Transverse colon (tissue), 4 donors: Measurements from ENCODE around the gene ABRACL. TPM values are rescaled to one million over a fixed set of nuclear protein-coding genes. Genes with fewer than 3 reads are reported as not detected.
"Not testable (repeated sequence)": the region's sequence is repeated elsewhere in the genome, so short reads cannot be mapped to it uniquely, and the experiment has no call there.

ENCODE experiments used
- DNase-seq: peaks from one replicate; pipeline ENCODE4 v3.0.0-alpha.2; 2019
- H3K27ac ChIP-seq, 4 donors: fragments of 200-600 bp; sonication (generic); 2 replicates each; pipeline ENCODE4 v1.5.1; 2016 to 2018; ENCODE audit warnings: inconsistent platforms in 4 of 4
- H3K27me3 ChIP-seq: fragments of 200-600 bp; sonication (generic); 2 replicates; pipeline ENCODE4 v1.5.1; 2017; ENCODE audit warnings: inconsistent platforms
- H3K36me3 ChIP-seq, 4 donors: fragments of 200-600 bp; sonication (generic); 2 replicates each; pipeline ENCODE4 v1.5.1; 2017 to 2019; ENCODE audit warnings: inconsistent platforms in 4 of 4
- H3K4me1 ChIP-seq, 4 donors: fragments of 200-600 bp; sonication (generic); 2 replicates each; pipeline ENCODE4 v1.5.1; 2017 to 2020; ENCODE audit warnings: inconsistent platforms in 4 of 4
- H3K4me3 ChIP-seq, 4 donors: fragments of 200-600 bp; sonication (generic); 1 replicate in 1 of 4; 2 replicates in 3 of 4; pipeline versions ENCODE4 v1.5.1 to v1.6.1; 2017 to 2019; ENCODE audit warnings: inconsistent platforms in 4 of 4
- H3K9me3 ChIP-seq, 2 donors: fragments of 200-600 bp; sonication (generic); 2 replicates each; pipeline ENCODE4 v1.5.1; 2017 to 2019; ENCODE audit warnings: inconsistent platforms in 2 of 2
- CTCF ChIP-seq, 5 experiments: fragments of 200-600 bp in 3 of 5; fragments of 450-650 bp in 2 of 5; sonication (generic) in 3 of 5; IDR thresholded peaks; 1 replicate in 2 of 5; 2 replicates in 3 of 5; pipeline ENCODE4 v1.5.1; 2016 to 2017; ENCODE audit warnings: antibody characterized with exemption in 5 of 5, inconsistent platforms in 3 of 5, mild to moderate bottlenecking in 2 of 5, moderate library complexity in 1 of 5
- EP300 ChIP-seq: sonication (generic); formaldehyde crosslinking; IDR thresholded peaks from one replicate; pipeline ENCODE4 v1.6.1; 2017; ENCODE audit warnings: antibody characterized with exemption, low read depth
- POLR2A ChIP-seq: fragments of 450-650 bp; IDR thresholded peaks from one replicate; pipeline ENCODE4 v1.6.1; 2016; ENCODE audit warnings: antibody characterized with exemption, mild to moderate bottlenecking, moderate library complexity
- POLR2AphosphoS5 ChIP-seq, 3 donors: sonication (generic); formaldehyde crosslinking; IDR thresholded peaks; one replicate each; pipeline ENCODE4 v1.6.1; 2016; ENCODE audit warnings: antibody characterized with exemption in 3 of 3
- WGBS, 2 donors: methylation state at CpG; one replicate each; pipeline ENCODE4 v1.1.5; 2018; ENCODE audit warnings: low coverage in 1 of 2; 5-methylcytosine and 5-hydroxymethylcytosine counted together
- in situ Hi-C, 4 donors: fragments of 200-750 bp; cut with MboI; loops; one replicate each; pipeline versions ENCODE4 v1.15.0 to v1.15.1; 2017; ENCODE audit warnings: low sequenced_read_pairs in 3 of 4, low pct_ligation_motif_present in 1 of 4, low pct_unique_long_range_greater_than_20kb in 1 of 4
- intact Hi-C: fragments of 100-400 bp; cut with DNase I; formaldehyde crosslinking; loops from one replicate; pipeline ENCODE4 v1.15.1; 2023; ENCODE audit warnings: low total_unique reads
- total RNA-seq, 4 donors: library from RNA; depleted of rRNA; stranded (reverse); fragments of >200 nt; gene quantifications; one replicate each; pipeline ENCODE4 v1.1.0, GENCODE V29; 2016

Gene ABRACL
- total RNA-seq, 4 donors from 2014 or later, result 26.2 to 73.5 (median 60.2) TPM; not detected in 1

- Histone ChIP-seq H3K4me1 (peaks cover 7 to 41% (median 23%) of the 10 kb centered on the region in 4 donors), H3K27me3 (no peaks in the 10 kb centered on the region), H3K27ac (peak overlapping the region; percentile 89 to 97 (median 90)), H3K9me3 (no peaks in the 10 kb centered on the region), H3K36me3 (no peaks in the 10 kb centered on the region), H3K4me3 (peak overlapping the region; percentile 79 to 94 (median 86))
- intact Hi-C loops (loop anchor here (5.0 kb wide), 1 partner anchor 171 kb away; no protein-coding TSS in a partner anchor), in situ Hi-C loops (loop anchor here in 2 of 4 donors (5.0 to 10.0 kb wide), 2 partner anchors 171 to 174 kb away; no protein-coding TSS in a partner anchor)
- WGBS, 2 donors, result 6 to 10% methylated on average over 2 to 11 of the region's 11 CpGs
- TF ChIP-seq CTCF (IDR thresholded peaks at IDR 0.05) (peak in 3 of 5 experiments; percentile 24 to 29 (median 25)), EP300 (no peak), POLR2A (no peak), POLR2AphosphoS5 (IDR thresholded peaks at IDR 0.05) (no peak)
- DNase-seq, result no peak
Observed at GRCh38 chr6:138988469-138988834, 40.1 kb upstream of the ABRACL start.

- H3K27ac ChIP-seq, result peak overlapping the region in 2 of 4 donors; percentile 89 to 97
- no peak overlapping the region for H3K4me3 ChIP-seq
- in situ Hi-C loops (loop anchor here in 2 of 4 donors (5.0 to 10.0 kb wide), 2 partner anchors 172 to 175 kb away; no protein-coding TSS in a partner anchor), intact Hi-C loops (loop anchor here (5.0 kb wide), 1 partner anchor 172 kb away; no protein-coding TSS in a partner anchor)
- H3K9me3 ChIP-seq, result no peaks in the 10 kb centered on the region
- no peaks in the 10 kb centered on the region for H3K36me3 ChIP-seq
- no peaks in the 10 kb centered on the region for H3K27me3 ChIP-seq
- no peak for DNase-seq
- 74 to 80% methylated on average over 5 of the region's 5 CpGs for WGBS, 2 donors
- H3K4me1 ChIP-seq, result peaks cover 7 to 46% (median 27%) of the 10 kb centered on the region in 4 donors
- TF ChIP-seq CTCF (IDR thresholded peaks at IDR 0.05), result no peak
- no peak for TF ChIP-seq POLR2A
- no peak for TF ChIP-seq EP300
- no peak for TF ChIP-seq POLR2AphosphoS5 (IDR thresholded peaks at IDR 0.05)
Observed at GRCh38 chr6:138989098-138989983, 39.2 kb upstream of the ABRACL start.

GRCh38 chr6:138991206-138991605 lies 37.3 kb upstream of the ABRACL start:
- no peak overlapping the region for H3K27ac ChIP-seq

GRCh38 chr6:138992965-138993364 lies 35.6 kb upstream of the ABRACL start:
- H3K27ac ChIP-seq, result peak overlapping the region in 1 of 4 donors; percentile 30
- H3K27me3 ChIP-seq, H3K9me3 ChIP-seq, intact Hi-C loops, H3K4me3 ChIP-seq, DNase-seq, in situ Hi-C loops, H3K36me3 ChIP-seq: not testable (repeated sequence)
- WGBS, 2 donors, result 90 to 92% methylated on average over 5 of the region's 5 CpGs
- H3K4me1 ChIP-seq, result peaks cover 7 to 32% (median 11%) of the 10 kb centered on the region in 4 donors

More at GRCh38 chr6:138991206-138991605, 37.3 kb upstream of the ABRACL start:
- in situ Hi-C loops, result no loop called here
- no peak for DNase-seq
- 80 to 91% methylated on average over 2 to 5 of the region's 5 CpGs for WGBS, 2 donors
- Histone ChIP-seq H3K4me3 (no peak overlapping the region), H3K36me3 (no peaks in the 10 kb centered on the region), H3K9me3 (no peaks in the 10 kb centered on the region), H3K27me3 (no peaks in the 10 kb centered on the region), H3K4me1 (peaks cover 7 to 34% (median 15%) of the 10 kb centered on the region in 4 donors)
- intact Hi-C loops, result no loop called here
- TF ChIP-seq POLR2AphosphoS5 (IDR thresholded peaks at IDR 0.05) (no peak), CTCF (IDR thresholded peaks at IDR 0.05) (no peak), EP300 (no peak), POLR2A (no peak)

- 46 to 60% methylated on average over 1 of the region's 1 CpG for WGBS, 2 donors
- DNase-seq, intact Hi-C loops, H3K9me3 ChIP-seq, H3K27me3 ChIP-seq, H3K36me3 ChIP-seq, H3K4me3 ChIP-seq, in situ Hi-C loops: not testable (repeated sequence)
- H3K4me1 ChIP-seq, result peaks cover 6 to 30% (median 11%) of the 10 kb centered on the region in 4 donors
- peak overlapping the region in 1 of 4 donors; percentile 30 for H3K27ac ChIP-seq
Observed at GRCh38 chr6:138993410-138993809, 35.1 kb upstream of the ABRACL start.
